Retina (tissue), 1 donor: ENCODE measurements around the gene TMTC1.
"Not testable (repeated sequence)": the region's sequence is repeated elsewhere in the genome, so short reads cannot be mapped to it uniquely, and the experiment has no call there.

Experiments
- DNase-seq: peaks from one replicate; pipeline ENCODE4 v3.0.0-alpha.2; 2016

Gene TMTC1

DNA sequence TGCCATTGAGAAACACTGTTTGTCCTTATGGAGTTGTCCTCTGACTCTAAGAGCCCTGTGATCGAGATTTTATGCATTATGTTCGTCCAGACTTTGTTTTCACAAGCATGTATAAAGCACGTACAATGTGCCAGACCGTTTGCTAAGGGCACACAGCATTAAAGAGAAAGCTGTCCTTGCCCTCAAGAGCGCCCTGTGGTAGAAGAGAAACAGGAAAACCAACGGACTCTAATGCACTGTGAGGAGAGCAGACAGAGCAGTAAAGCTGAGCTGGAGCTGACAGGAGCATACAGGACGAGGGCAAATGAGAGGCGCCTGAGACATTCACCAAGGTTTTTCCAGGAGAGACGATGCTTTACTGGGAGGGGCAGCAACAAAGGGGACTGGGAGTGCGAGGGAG lies 220.1 kb downstream of the TMTC1 start:
- peak; percentile 10 for DNase-seq

DNA sequence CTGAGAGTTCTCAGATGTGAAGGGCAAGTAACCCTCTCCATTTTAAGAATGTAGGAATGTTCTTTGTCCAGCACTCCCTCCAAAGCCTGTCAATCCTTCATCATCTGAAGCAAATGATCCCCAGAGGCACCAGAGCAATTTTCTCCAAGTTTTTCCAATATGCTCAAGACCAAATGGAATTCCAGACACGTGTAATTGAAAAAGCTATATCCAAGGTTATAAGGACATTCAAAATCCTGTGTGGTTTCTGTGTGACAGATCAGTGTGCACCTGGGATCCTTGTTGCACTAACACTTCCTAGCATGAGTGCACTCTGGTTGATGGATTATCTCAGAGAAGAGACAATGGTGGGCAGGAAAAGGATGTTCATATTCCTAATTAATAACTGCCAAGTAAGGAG lies 220.7 kb downstream of the TMTC1 start:
- DNase-seq: peak; percentile 14

- no peak for DNase-seq
Measured at GRCh38 chr12:29562110-29562804, 221.5 kb downstream of the TMTC1 start.

- DNase-seq: no peak
Measured at GRCh38 chr12:29561664-29562071, 222.1 kb downstream of the TMTC1 start.

DNA sequence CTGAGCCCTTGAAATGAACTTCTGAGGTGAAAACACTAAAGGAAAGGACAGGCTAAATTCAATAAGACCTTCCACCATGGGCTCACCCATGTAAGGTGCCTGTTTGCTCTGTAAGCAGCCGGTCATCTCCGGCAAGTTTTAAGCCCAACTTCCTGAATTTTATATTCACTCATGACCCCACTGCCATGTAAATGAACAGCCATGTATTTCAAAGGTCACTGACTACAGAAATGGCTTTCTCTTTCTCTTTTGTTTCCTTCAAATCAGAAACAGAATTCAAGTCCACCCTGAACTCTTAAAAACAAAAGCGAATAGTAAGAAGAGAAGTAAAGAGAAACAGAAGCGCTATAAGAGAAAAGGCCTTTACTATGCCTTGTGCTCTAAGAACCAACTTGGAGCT lies 224.5 kb downstream of the TMTC1 start:
- peak; percentile 33 for DNase-seq

- no peak for DNase-seq
Measured at GRCh38 chr12:29556363-29556762, 227.4 kb downstream of the TMTC1 start.

- DNase-seq: not testable (repeated sequence)
Measured at GRCh38 chr12:29555451-29555850, 228.3 kb downstream of the TMTC1 start.

- DNase-seq: no peak
Measured at GRCh38 chr12:29552994-29553748, 230.6 kb downstream of the TMTC1 start.

DNA sequence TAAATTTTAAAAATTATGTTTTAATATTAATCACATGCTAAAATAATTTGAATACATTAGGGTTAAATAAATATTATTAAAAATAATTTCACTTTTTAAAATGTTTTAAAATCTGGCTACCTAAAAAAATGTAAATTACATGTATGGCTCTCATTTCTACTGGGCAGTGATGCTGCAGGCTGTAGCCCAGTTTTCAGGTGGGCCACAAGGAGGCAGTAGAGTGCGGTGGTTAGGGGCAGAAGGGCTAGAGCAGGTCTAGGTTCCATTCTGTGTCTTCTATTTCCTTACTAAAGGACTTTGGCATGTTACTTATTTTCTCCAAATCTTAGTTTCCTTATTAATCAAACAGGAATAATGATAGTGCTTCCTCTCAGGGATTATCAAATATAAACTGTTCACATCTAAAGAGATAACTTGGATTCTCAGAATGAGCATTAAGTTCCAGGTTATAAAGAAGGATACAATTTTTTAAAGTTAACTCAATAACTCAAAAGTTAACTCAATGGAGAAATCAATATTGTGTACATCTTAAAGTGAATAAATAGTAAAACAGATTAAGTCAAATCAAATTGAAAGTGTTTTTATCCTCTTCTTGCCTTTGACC lies 231.3 kb downstream of the TMTC1 start:
- DNase-seq: peak; percentile 41

DNA sequence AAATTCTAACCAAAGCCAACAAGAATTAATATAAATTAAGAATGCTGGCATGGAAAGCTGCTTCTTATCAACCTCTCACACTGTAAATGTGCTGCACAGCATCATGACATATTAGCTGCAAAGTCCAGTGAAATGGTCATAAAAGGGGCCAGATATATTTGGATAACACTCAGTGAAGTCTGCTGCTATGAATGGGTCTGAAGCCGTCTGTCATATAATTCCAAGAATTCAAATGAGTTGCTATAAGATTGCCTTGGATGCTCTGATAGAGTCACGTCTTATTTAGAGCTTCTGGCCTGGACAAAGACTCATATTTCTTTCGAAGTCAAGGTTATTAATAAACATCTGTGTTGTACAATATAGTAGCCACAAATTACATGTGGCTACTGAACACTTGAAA lies 231.9 kb downstream of the TMTC1 start:
- no peak for DNase-seq

- DNase-seq: no peak
Measured at GRCh38 chr12:29547864-29548263, 235.9 kb downstream of the TMTC1 start.

- DNase-seq: no peak
Measured at GRCh38 chr12:29547151-29547632, 236.6 kb downstream of the TMTC1 start.

GRCh38 chr12:29546000-29546399 lies 237.7 kb downstream of the TMTC1 start:
- DNase-seq: no peak

DNA sequence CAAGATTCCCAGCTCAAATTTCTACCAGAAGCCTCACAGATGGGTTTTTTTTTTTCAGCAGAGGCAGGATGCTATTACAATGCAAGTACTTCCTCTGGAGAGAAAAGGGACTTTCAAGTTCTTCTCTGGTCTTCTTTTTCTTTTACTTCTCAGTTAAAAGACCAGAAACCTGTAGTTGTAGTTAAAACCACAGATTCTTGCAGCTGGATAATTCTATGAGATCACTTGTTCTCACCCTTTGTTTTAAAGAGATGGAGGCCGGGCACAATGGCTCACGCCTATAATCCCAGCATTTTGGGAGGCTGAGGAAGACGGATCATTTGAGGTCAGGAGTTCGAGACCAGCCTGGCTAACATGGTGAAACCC lies 238.7 kb downstream of the TMTC1 start:
- no peak for DNase-seq

- DNase-seq: no peak
Measured at GRCh38 chr12:29544428-29545101, 239.2 kb downstream of the TMTC1 start.

- DNase-seq: no peak
Measured at GRCh38 chr12:29543036-29543435, 240.7 kb downstream of the TMTC1 start.

GRCh38 chr12:29537298-29537697 lies 246.4 kb downstream of the TMTC1 start:
- DNase-seq: no peak

- peak; percentile 13 for DNase-seq
Measured at GRCh38 chr12:29534935-29535334, 248.8 kb downstream of the TMTC1 start.

- DNase-seq: no peak
Measured at GRCh38 chr12:29533815-29534489, 249.8 kb downstream of the TMTC1 start.

DNA sequence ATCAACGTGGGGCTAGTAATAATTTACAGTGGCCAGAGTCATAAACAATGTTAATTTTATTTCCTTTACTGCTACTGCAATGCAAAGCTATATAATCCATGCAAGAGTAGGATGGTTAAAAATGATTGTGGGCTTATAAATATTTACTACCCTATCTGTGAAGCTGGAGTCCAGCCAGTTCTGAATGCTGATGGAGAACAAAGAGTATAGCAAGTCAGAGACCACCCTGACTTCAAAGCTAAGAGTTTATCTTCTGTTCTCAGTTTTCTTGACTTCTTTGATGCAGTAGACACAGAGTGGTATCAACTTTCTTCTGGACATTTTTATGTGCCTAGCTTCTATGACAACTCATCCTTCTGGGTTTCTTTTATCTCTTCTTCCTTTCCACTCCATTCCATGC lies 252.3 kb downstream of the TMTC1 start:
- DNase-seq: no peak

DNA sequence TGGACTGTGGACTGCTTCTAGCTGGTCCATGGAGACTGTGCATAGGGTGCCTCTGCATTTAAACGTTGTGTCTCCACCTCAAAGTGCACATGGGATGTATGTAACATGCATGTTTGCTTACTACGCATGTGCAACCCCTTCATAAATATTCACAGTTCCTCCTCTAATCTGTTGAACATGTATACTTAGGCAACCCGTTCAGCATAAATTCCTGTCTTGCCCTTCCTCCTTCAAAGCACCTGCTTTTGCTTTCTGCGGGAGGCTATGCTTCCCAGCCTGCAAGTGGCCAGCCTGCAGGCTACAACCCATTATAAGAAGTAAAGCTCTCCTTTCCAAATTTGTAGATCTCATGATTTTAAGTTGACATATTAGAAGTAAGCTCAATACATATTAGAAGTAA lies 253.3 kb downstream of the TMTC1 start:
- DNase-seq: no peak

DNA sequence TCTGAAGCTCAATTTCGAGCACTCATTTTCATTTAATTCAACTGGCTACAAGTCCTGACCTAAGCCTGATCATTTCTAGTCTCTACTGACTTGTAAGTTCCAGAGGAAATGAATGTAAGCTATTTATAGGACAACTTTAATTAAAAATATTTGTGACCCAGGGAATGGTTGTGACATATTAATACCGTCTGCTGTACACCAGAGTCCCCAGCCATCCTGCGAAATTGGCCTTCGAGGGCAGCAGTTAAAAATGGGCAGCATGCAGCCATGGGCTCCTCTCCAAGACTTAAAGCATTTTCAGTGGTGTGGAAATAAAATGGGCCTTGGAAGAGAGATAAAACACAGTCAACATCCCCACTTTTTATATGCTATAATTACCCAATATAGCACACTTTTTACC lies 255.6 kb downstream of the TMTC1 start:
- DNase-seq: no peak

- DNase-seq: no peak
Measured at GRCh38 chr12:29521951-29522350, 261.8 kb downstream of the TMTC1 start.
